ENCODE measurements around the gene LTB4R2.
"Not testable (repeated sequence)": the region's sequence is repeated elsewhere in the genome, so short reads cannot be mapped to it uniquely, and the experiment has no call there.

The LTB4R2 gene

DNA sequence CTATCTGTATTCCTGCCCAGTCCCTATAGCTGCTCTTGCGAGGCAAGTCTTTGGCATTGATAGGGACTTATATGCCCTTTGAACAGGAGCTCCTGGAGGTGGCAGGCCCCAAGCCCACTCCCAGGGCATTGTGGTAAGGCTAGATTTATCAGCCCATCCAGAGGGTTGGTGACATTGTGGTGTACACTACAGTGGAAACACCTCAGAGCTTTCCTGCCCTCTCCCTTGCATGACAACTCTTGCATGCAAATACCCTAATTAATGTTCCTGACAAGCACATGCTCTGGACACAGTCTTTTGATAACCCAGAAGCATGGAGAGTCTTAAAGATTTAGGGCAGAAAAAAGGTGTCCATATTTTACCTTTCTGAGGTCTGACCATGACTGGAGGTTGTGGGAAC lies 30.7 kb downstream of the LTB4R2 start:
- DNase-seq (ENCODE audit: low read depth) = no peak

DNA sequence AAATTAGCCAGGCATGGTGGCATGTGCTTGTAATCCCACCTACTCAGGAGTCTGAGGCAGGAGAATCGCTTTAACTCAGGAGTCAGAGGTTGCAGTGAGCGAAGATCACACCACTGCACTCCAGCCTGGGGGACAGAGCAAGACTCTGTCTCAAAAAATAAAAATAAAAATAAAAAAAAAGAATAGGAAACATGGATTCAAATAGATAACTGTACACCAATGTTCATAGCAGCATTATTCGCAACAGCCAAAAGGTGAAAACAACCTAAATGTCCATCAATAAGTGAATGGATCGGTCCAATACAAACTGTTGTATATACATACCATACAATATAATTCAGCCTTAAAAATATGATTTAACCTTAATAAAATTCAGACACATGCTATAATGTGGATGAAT lies 32.9 kb downstream of the LTB4R2 start:
- no peak for DNase-seq (ENCODE audit: low read depth)

DNA sequence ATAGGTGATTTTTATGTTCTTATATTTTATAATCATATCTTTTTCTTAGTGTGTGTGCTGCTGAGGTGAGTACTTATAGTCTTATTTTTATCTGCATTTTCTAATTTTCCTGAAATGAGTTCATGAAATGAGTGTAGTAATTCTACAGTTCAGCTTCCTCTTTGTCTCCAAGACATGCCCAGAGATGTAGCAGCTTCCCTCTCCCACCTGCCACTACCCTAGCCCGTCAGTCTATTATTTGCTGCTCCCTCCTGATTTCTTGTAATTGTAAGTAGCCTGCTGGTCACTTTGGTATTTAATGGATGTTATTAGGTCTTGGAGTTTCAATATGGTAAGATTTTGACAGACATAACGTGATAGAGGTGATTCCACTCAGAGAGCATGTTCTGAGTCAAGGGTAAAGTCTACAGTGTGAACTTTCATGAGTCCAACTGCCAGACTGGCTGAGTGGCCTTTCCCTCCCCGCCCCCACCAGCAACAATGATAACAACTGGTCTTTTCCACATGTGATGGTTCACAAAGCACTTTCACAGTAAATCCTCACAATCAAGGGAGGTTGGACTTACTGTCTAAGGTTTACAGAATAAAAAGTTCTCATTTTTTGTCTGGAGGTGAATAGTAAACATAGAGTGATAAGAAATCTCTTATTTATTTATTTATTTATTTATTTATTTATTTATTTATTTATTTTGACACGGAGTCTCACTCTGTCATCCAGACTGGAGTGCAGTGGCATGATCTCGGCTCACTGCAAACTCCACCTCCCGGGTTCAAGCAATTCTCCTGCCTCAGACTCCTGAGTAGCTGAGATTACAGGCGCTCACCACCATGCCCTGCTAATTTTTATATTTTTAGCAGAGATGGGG lies 34.1 kb downstream of the LTB4R2 start:
- no peak for DNase-seq (ENCODE audit: low read depth)

DNA sequence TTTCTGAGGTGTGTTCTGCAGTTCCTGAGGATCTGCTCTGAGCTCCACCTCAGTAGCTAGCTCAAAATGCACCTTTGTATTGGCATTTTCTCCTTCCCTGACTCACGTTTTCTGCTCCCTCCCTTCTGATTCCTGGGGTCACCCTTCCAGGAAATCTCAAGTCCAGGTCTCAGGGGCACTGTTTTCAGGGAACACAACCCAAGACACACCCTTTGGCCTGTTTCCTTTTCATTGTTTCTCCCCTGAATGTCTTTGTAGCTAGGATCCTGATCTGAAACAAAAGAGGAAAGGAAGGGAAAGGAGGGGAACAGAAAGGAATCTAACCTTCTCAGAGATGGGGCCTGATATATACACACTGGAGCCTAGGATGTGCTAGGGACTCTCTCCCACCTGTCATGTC lies 37.2 kb downstream of the LTB4R2 start:
- DNase-seq (ENCODE audit: low read depth) = no peak

DNA sequence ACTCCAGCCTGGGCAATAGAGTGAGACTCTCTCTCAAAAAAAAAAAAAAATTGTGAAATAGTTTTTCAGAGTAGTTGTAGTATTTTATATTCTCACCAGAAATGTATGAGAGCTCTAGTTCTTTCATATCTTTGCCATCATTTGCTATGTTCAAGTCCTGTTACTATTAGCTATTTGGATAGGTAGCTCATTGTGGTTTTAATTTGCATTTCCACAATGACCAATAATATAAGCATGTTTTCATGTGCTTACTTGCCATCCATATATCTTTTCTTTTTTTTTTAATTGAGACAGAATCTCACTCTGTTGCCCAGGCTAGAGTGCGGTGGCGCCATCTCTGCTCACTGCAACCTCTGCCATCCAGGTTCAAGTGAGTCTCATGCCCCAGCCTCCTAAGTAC lies 38.2 kb downstream of the LTB4R2 start:
- DNase-seq (ENCODE audit: low read depth) = no peak

DNA sequence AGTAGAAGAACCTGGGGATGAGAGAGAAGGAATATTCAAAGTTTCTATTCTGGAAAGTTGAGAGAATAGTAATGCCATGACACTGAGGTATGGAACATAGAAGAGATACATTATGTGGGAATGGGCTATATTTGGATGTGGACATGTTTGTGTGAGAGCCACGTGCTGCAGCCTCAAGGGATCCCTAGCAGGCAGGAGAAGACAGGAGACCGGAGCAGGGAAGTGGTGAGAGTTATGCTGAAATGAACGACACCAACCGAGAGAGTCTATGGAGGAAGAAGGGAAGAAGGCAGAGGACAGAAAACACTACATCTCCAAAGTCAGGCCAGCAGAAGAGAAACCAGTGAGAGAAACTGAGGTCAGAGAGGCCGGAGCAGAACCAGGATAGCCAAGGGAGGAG lies 39.8 kb downstream of the LTB4R2 start:
- no peak for DNase-seq (ENCODE audit: low read depth)

DNA sequence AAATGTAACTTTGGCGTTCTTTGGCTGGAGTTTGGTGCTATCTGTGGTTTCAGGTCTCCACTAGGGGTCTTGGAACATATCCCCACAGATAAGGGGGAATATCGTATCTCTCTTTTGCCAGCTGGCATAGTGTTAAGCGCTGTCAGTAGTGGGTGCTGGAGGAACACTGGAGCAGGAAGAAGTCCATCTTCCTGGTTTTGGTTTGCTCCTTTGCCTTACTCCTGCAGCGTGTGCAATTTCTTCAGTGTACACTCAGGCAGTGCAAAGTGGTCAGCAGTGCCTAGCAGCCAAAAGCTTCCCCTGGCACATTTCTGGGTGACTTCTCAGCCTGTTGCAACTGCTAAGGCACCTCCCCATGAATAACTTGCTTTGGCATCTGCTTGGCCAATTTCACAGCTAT lies 41.6 kb downstream of the LTB4R2 start:
- no peak for DNase-seq (ENCODE audit: low read depth)

DNA sequence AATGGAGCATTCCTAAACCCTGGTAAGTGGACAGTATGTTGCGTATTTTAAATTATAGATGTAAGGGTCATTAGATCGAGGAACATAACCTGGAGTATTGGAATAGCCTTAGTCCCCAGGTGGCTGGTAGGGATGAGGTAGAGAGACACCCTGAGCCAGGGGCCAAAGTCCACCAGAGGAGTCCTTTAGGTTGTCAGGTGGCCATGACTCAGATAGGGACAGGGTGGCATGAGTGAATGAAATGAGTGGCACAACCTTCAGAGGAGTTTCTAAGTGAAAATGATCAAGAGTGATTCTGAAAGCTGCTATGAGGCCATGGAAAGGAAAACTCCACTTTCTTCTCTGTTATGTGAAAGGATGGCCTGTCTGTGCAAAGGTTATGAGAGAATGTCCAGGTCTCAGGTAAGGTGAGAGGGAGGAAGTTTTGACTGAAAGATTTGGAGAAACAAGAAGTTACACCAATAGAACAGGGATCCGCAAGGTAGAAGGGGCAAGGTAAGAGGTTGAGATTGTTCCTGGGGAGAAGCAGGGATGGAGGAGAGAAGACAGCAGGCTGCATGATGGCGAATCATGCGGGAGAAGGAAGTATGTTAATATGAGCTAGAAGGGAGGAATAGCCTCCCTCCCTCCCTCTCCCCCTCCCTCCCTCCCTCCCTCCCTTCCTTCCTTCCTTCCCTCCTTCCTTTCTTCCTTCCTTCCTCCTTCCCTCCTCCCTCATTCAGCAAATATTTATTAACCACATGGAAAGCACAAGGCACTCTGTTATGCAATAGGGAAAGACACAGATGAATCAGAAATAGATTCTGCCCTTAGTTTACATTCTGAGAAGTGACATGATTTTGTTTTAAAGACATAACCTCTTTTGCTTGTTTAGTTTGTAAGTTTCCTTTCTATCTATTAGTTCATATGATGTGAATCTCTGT lies 43.9 kb downstream of the LTB4R2 start:
- no peak for DNase-seq (ENCODE audit: low read depth)

DNA sequence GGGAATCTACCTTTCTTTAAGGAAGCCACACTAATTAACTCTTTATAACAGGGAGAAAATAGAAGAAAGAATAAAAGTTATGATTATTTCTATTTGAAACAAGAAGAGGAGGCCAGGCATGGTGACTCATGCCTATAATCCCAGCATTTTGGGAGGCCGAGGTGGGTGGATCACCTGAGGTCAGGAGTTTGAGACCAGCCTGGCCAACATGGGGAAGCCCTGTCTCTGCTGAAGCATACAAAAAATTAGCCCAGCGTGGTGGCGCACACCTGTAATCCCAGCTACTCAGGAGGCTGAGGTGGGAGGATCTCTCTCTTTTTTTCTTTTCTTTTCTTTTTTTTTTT lies 44.5 kb downstream of the LTB4R2 start:
- DNase-seq (ENCODE audit: low read depth) = not testable (repeated sequence)

DNA sequence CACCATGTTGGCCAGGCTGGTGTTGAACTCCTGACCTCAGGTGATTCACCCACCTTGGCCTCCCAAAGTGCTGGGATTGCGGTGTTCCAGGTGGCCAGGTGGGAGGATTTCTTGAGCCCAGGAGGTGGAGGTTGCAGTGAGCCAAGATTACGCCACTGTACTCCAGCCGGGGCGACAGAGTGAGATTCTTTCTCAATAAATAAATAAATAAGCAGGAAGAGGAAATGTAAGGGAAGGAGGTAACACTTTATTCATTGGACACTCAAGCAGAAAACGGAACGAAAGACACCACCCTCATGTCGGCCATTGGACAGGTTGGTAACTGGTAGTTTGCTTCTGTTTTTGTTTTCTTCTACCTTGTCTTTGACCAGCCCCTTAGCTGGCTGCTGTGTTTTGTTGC lies 45.1 kb downstream of the LTB4R2 start:
- DNase-seq (ENCODE audit: low read depth) = no peak

DNA sequence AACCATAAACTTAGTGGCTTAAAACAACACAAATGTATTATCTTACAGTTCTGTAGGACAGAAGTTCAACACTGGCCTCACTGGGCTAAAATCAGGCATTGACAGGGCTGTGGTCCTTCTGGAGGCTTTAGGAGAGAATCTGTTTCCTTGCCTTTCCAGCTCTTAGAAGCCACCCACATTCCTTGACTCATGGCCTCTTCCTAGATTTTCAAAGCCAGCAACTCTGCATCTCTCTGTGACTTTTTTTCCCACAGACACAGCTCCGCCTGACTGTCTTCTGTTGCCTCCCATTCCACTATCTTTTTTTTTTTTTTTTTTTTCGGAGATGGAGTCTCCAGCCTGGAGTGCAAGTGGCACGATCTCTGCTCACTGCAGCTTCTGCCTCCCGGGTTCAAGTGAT lies 46.3 kb downstream of the LTB4R2 start:
- DNase-seq (ENCODE audit: low read depth) = no peak

DNA sequence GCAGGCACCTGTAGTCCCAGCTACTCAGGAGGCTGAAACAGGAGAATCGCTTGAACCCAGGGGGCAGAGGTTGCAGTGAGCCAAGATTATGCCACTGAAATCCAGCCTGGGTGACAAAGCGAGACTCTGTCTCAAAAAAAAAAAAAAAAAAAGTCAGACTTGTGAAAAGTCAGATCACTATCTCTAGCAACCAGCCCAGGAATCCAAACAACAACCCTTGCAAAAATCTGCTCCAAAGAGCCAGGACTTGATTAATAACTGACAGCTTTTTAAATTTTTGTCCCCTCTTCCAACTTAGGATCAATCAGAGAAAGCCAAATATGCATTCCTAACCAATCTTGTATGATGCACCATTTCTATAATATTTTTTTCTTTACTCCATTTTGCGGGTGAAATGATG lies 50.3 kb downstream of the LTB4R2 start:
- no peak for DNase-seq (ENCODE audit: low read depth)

DNA sequence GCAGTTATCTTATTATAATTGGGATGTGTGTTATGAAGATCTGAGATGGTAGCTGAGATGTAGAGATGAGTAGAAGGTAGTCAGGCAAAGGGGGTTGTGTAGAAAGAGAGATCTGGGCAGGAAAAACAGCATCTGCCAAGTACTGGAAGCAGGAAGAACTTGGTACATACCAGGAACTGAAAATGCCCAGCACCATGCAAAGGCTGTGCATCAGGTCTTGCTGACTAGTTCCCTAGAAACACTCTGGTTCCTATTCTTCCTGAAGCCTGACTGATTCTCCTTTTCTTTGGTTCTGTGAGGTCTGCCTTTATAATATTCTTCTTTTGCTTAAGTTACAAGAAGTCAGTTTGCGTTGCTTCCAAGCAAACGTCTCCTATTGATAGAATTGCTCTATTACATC lies 51.4 kb downstream of the LTB4R2 start:
- no peak for DNase-seq (ENCODE audit: low read depth)
